Peyer's patch (tissue), 4 donors: Measurements from ENCODE around the gene CACUL1.

Experiments used
- CTCF ChIP-seq, 6 experiments: fragments of 450-650 bp in 4 of 6; fragments of 200-600 bp in 2 of 6; sonication (generic) in 1 of 6; IDR thresholded peaks; one replicate each; pipeline ENCODE4 v1.5.1; 2017 to 2019; ENCODE audit warnings: antibody characterized with exemption in 6 of 6, mild to moderate bottlenecking in 3 of 6, moderate library complexity in 1 of 6
- POLR2A ChIP-seq, 2 donors: fragments of 450-650 bp; IDR thresholded peaks; one replicate each; pipeline ENCODE4 v1.5.1; 2017; ENCODE audit warnings: antibody characterized with exemption in 2 of 2, mild to moderate bottlenecking in 2 of 2, moderate library complexity in 2 of 2

GRCh38 chr10:118746246-118746645 lies 8.5 kb downstream of the CACUL1 start:
- TF ChIP-seq POLR2A (IDR thresholded peaks at IDR 0.05) (no peak), CTCF (IDR thresholded peaks at IDR 0.05) (no peak)
